ENCODE results near the gene SLC13A1.
A peak's percentile ranks its signal among the peaks of the same experiment; 100 is the strongest.

SLC13A1 gene

DNA sequence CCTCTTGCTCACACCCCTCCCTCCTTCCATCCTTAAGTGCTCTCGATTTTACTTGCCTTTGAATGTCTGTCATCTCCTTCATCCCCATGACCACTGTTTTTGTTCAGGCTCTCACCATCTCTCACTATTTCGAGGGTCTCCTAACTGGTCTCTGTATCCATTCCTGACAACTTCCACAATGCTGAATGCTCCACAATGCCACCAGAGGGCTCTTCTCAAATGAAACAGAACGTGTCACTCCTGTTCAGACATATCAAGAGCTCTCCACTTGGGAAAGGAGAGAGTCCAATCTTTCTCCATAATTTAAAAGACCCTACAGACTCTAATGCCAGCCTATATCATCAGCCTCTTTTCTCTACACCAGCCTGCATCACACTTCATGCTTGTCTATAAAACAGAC, 9.0 kb upstream of the SLC13A1 start:
- TF ChIP-seq, protein P1, sequence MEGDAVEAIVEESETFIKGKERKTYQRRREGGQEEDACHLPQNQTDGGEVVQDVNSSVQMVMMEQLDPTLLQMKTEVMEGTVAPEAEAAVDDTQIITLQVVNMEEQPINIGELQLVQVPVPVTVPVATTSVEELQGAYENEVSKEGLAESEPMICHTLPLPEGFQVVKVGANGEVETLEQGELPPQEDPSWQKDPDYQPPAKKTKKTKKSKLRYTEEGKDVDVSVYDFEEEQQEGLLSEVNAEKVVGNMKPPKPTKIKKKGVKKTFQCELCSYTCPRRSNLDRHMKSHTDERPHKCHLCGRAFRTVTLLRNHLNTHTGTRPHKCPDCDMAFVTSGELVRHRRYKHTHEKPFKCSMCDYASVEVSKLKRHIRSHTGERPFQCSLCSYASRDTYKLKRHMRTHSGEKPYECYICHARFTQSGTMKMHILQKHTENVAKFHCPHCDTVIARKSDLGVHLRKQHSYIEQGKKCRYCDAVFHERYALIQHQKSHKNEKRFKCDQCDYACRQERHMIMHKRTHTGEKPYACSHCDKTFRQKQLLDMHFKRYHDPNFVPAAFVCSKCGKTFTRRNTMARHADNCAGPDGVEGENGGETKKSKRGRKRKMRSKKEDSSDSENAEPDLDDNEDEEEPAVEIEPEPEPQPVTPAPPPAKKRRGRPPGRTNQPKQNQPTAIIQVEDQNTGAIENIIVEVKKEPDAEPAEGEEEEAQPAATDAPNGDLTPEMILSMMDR (IDR thresholded peaks at IDR 0.05), result peak; percentile 53

DNA sequence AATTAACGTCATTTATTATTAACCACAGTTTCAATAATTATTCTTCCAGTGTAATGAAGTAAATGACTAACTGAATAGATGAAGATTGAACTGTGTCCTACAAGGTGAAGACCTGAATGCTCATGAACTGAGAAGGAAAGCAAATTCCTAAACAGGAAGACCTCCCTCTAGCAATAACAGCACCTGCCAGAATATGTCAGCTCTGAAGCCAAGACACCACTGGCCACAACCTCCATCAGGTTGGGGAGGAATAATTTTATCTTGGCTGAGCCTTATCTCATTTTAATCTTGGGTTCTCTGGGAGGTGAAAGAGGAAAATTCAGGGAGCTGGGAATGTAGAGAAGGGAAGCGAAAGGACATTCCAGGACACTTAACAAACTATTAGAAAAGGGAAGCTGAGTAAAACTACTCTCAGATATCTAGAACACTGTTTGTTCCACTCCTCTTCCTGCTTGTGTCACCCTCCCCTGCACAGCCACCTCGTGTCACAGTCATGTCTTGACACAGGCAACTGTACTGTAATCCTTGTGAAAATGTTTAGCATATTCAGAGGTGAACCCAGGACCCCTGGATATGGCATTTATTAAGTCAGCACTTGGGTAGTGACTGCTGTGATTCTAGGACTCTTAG, 4.6 kb upstream of the SLC13A1 start:
- TF ChIP-seq, protein P1 (IDR thresholded peaks at IDR 0.05), result no peak

DNA sequence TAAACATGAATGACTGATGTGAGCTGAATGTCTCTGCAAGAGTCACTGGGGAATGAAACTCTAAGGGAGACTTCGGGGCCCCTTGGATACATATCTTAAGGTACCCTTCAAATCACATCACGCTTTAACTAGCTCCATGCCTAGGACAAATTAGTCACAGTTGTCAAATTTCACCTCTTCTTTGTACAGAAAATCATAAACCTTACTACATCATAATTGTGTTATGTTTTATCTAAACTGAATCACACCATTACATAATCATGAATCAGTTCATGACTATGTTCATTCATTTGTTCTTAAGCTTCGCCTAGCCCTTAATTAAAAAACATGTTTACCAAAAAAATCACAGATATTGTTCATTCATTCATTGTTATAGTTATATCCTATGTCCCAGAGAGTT, 2.1 kb upstream of the SLC13A1 start:
- TF ChIP-seq, protein P1 (IDR thresholded peaks at IDR 0.05), result no peak

DNA sequence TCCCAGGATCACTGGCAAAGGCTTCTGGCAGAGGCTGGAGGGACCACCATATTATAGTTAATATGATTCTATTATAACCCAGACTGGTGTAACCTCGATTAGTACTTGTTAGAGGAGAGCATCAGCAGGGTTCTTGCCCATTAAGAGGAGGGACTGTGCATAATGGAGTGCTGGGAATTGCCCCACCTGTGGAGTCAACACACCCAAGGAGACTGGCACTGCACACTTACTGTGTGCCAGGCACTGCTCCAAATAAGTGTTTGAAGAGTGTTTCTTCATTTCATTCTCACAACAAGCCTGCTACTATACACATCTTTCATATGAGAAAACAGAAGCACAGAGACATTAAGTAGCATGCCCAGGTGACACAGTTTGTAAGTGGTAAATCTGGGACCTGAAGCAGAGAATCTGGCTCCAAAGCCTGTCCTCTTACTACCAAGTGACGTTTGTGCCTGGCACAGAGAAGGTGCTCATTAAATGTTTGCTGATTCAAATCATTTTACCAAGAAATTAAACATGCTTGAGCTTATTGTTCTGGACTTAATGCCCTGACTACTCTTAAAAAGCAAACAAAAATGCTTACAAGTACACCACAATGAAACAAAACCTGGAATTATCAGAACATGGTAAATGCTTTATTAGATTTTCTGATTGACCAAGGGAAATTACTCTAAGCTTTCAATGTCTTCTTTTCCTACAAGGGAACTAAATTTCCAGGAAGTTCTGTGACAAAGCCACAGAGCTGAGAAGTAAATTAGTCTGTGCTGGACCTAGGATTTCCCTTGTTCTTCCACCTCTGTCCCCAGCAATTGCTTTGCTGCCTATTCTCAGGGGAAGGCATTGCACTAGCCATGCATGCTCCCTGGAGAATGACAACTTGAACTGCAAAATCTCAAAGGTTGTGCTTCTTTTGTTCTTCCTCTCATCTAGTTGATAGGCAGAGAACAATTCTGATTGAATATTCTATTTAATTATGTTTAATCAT, 809 bp downstream of the SLC13A1 start:
- TF ChIP-seq, protein P1 (IDR thresholded peaks at IDR 0.05), result no peak

DNA sequence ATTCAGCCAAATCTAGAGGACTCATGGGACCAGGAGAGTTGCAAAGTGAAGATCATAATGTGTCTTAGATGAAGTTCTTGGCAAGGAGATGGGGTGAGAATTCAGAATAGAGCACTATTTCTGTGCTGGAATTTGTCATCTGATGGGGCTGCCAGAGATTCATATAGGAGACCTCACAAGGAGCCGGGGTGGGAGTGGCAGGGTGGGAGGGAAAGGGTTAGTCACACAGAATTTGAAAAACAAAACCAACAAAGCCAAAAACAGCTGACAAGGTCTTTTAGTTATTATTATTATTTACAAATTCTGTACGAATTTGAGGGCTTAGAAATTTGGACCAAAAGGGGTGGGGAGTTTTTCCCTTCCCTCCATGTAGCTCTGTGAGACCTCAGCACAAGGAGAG, 1.7 kb downstream of the SLC13A1 start:
- TF ChIP-seq, protein P1 (IDR thresholded peaks at IDR 0.05), result no peak

DNA sequence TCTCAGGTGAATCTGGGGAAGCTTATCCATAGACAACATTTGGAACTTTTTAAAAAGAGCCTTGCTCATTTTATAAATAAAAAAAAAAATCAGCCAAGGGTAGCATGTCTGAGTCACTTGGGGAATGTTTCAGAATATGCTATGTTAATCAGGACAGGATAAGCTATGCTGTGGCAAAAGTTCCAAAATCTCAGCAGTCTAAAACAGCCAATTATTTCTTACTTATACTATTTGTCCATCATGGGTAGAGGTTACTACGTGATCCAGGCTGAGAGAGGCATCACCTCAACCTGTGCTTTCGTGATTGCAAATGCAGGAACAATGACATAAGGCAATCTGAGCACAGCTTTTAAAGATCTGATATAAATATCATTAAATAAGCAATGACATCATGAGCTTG, 6.5 kb downstream of the SLC13A1 start:
- TF ChIP-seq, protein P1 (IDR thresholded peaks at IDR 0.05), result no peak

DNA sequence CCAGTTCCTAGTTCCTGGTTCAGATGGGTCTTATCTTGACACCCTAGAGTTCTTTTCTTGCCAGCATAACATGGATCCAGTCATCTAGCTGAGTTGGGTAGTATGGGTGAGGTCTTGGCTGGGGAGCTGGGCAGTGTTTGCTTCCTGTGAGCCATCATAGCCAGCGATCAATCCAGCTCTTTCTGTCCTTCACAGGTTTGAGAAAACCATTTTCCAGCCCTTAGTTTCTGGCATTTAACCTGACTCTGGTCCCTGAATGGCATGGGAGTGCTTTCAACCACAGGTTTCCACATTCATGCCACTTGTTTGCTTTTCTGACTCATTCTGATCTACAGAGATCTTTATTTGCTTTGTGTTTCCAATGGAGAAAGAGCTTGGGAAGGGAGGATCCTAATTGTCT, 8.6 kb downstream of the SLC13A1 start:
- TF ChIP-seq, protein P1 (IDR thresholded peaks at IDR 0.05), result no peak

All from LNCAP (cell line).